ENCODE measurements around the gene ZNF264.

The ZNF264 gene

GRCh38 chr19:57233207-57233606, 41.9 kb downstream of the ZNF264 start:
- TF ChIP-seq GATA2 (IDR thresholded peaks at IDR 0.05; ENCODE audit: low read depth, low read length) (no peak), GATA3 (IDR thresholded peaks at IDR 0.05; ENCODE audit: low read depth, low read length) (no peak)

- no peak for TF ChIP-seq GATA2 (IDR thresholded peaks at IDR 0.05; ENCODE audit: low read depth, low read length)
- TF ChIP-seq GATA3 (IDR thresholded peaks at IDR 0.05; ENCODE audit: low read depth, low read length): no peak
Observed at GRCh38 chr19:57239982-57240310, 48.6 kb downstream of the ZNF264 start.

GRCh38 chr19:57240311-57241090, 49.2 kb downstream of the ZNF264 start, which contains the start of gene ZNF805:
TSS of gene ZNF805 (plus strand) at chr19:57240632. CDS start at chr19:57240892, 260 bp downstream.
- TF ChIP-seq GATA3 (IDR thresholded peaks at IDR 0.05; ENCODE audit: low read depth, low read length) (no peak), GATA2 (IDR thresholded peaks at IDR 0.05; ENCODE audit: low read depth, low read length) (no peak)

- no peak for TF ChIP-seq GATA2 (IDR thresholded peaks at IDR 0.05; ENCODE audit: low read depth, low read length)
- TF ChIP-seq GATA3 (IDR thresholded peaks at IDR 0.05; ENCODE audit: low read depth, low read length): no peak
Observed at GRCh38 chr19:57241176-57241575, 49.9 kb downstream of the ZNF264 start.

GRCh38 chr19:57242821-57243220, 51.5 kb downstream of the ZNF264 start:
- no peak for TF ChIP-seq GATA2 (IDR thresholded peaks at IDR 0.05; ENCODE audit: low read depth, low read length)
- TF ChIP-seq GATA3 (IDR thresholded peaks at IDR 0.05; ENCODE audit: low read depth, low read length): no peak

- no peak for TF ChIP-seq GATA2 (IDR thresholded peaks at IDR 0.05; ENCODE audit: low read depth, low read length)
- no peak for TF ChIP-seq GATA3 (IDR thresholded peaks at IDR 0.05; ENCODE audit: low read depth, low read length)
Observed at GRCh38 chr19:57244513-57244912, 53.2 kb downstream of the ZNF264 start.

- no peak for TF ChIP-seq GATA3 (IDR thresholded peaks at IDR 0.05; ENCODE audit: low read depth, low read length)
- no peak for TF ChIP-seq GATA2 (IDR thresholded peaks at IDR 0.05; ENCODE audit: low read depth, low read length)
Observed at GRCh38 chr19:57245066-57245465, 53.8 kb downstream of the ZNF264 start.

- TF ChIP-seq GATA2 (IDR thresholded peaks at IDR 0.05; ENCODE audit: low read depth, low read length) (no peak), GATA3 (IDR thresholded peaks at IDR 0.05; ENCODE audit: low read depth, low read length) (no peak)
Observed at GRCh38 chr19:57245959-57246358, 54.7 kb downstream of the ZNF264 start.

GRCh38 chr19:57248646-57249045, 57.3 kb downstream of the ZNF264 start:
- no peak for TF ChIP-seq GATA2 (IDR thresholded peaks at IDR 0.05; ENCODE audit: low read depth, low read length)
- TF ChIP-seq GATA3 (IDR thresholded peaks at IDR 0.05; ENCODE audit: low read depth, low read length): no peak

GRCh38 chr19:57249329-57249728, 58.0 kb downstream of the ZNF264 start:
- TF ChIP-seq GATA2 (IDR thresholded peaks at IDR 0.05; ENCODE audit: low read depth, low read length) (no peak), GATA3 (IDR thresholded peaks at IDR 0.05; ENCODE audit: low read depth, low read length) (no peak)

GRCh38 chr19:57262044-57262443, 70.7 kb downstream of the ZNF264 start:
- TF ChIP-seq GATA2 (IDR thresholded peaks at IDR 0.05; ENCODE audit: low read depth, low read length) (no peak), GATA3 (IDR thresholded peaks at IDR 0.05; ENCODE audit: low read depth, low read length) (no peak)

GRCh38 chr19:57263244-57263741, 72.0 kb downstream of the ZNF264 start:
- TF ChIP-seq GATA3 (IDR thresholded peaks at IDR 0.05; ENCODE audit: low read depth, low read length) (no peak), GATA2 (IDR thresholded peaks at IDR 0.05; ENCODE audit: low read depth, low read length) (no peak)

GRCh38 chr19:57267291-57267690, 76.0 kb downstream of the ZNF264 start:
- TF ChIP-seq GATA3 (IDR thresholded peaks at IDR 0.05; ENCODE audit: low read depth, low read length) (no peak), GATA2 (IDR thresholded peaks at IDR 0.05; ENCODE audit: low read depth, low read length) (no peak)

- TF ChIP-seq GATA3 (IDR thresholded peaks at IDR 0.05; ENCODE audit: low read depth, low read length) (no peak), GATA2 (IDR thresholded peaks at IDR 0.05; ENCODE audit: low read depth, low read length) (no peak)
Observed at GRCh38 chr19:57269515-57270250, 78.4 kb downstream of the ZNF264 start.

- TF ChIP-seq GATA3 (IDR thresholded peaks at IDR 0.05; ENCODE audit: low read depth, low read length) (no peak), GATA2 (IDR thresholded peaks at IDR 0.05; ENCODE audit: low read depth, low read length) (no peak)
Observed at GRCh38 chr19:57271280-57271679, 80.0 kb downstream of the ZNF264 start.
